NB4 (cell line): ENCODE results near the gene SLC39A11.

Experiments
- CTCF ChIP-seq: IDR thresholded peaks from one replicate; pipeline ENCODE4 v1.5.1; 2012; ENCODE audit warnings: low read depth, low read length
- MYC ChIP-seq: IDR thresholded peaks from 2 replicates; pipeline ENCODE4 v1.6.1; 2011; ENCODE audit warnings: low read depth, low read length
- POLR2A ChIP-seq: IDR thresholded peaks from 2 replicates; pipeline ENCODE4 v1.6.1; 2011; ENCODE audit warnings: mild to moderate bottlenecking; ENCODE audit not compliant: insufficient read length; ENCODE audit errors: extremely low read depth
- TF ChIP-seq, protein P1 (sequence below): IDR thresholded peaks from 2 replicates; pipeline ENCODE4 v1.6.1; 2011; ENCODE audit warnings: low read depth, low read length

GRCh38 chr17:72682605-72683004 lies 409.9 kb downstream of the SLC39A11 start:
- TF ChIP-seq CTCF, result no peak
- no peak for TF ChIP-seq POLR2A
- TF ChIP-seq, protein P1, sequence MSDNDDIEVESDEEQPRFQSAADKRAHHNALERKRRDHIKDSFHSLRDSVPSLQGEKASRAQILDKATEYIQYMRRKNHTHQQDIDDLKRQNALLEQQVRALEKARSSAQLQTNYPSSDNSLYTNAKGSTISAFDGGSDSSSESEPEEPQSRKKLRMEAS, result no peak
- TF ChIP-seq MYC, result no peak
